Endothelial cell of umbilical vein (primary cell): ENCODE data around the gene SMAD2. TPM values are rescaled to one million over a fixed set of nuclear protein-coding genes. Genes with fewer than 3 reads are reported as not detected.
"Not testable (repeated sequence)": the region's sequence is repeated elsewhere in the genome, so short reads cannot be mapped to it uniquely, and the experiment has no call there.

Source experiments
- BruUV-seq: library from RNA; stranded (reverse); fragments of 400-500 nt; replicated peaks from 2 replicates; lab custom pipeline; 2021; lab: Mats Ljungman, UMichigan
- CTCF ChIA-PET: fragments of 300-600, 350-600 bp; sonication (Branson Sonifier 250); formaldehyde crosslinking; loops from one replicate; lab custom pipeline; 2021; ENCODE audit warnings: antibody characterized with exemption, inconsistent platforms; lab: Charles Lee
- POLR2A ChIA-PET: fragments of 300-600, 350-600 bp; sonication (Branson Sonifier 250); formaldehyde crosslinking; loops from one replicate; lab custom pipeline; 2021; ENCODE audit warnings: antibody characterized with exemption, inconsistent platforms; lab: Charles Lee
- DNase-seq: peaks from one replicate; pipeline ENCODE4 v3.0.0-alpha.2; 2011; ENCODE audit warnings: low read depth, low spot score
- FAIRE-seq: peaks from 2 replicates; lab custom pipeline; 2011; peaks lifted over from hg19 to GRCh38; lab: Jason Lieb, UNC
- H2AFZ ChIP-seq: 2 replicates; pipeline ENCODE4 v1.6.0; 2012; ENCODE audit warnings: low read depth, low read length, control low read depth, inconsistent platforms
- H3K27ac ChIP-seq: 2 replicates; pipeline ENCODE4 v1.5.1; 2011; ENCODE audit warnings: low read depth, mild to moderate bottlenecking, control low read depth, low read length, moderate library complexity; ENCODE audit not compliant: insufficient read depth
- H3K27me3 ChIP-seq, 2 experiments: 2 replicates each; pipeline versions ENCODE4 v1.6.0 to v1.6.1; 2011; ENCODE audit warnings: low read length in 2 of 2, mixed read lengths in 1 of 2; ENCODE audit not compliant: control insufficient read depth in 2 of 2, insufficient read depth in 2 of 2
- H3K36me3 ChIP-seq, 2 experiments: 2 replicates in 1 of 2; 3 replicates in 1 of 2; pipeline ENCODE4 v1.5.1; 2011; ENCODE audit warnings: low read length in 2 of 2, mild to moderate bottlenecking in 1 of 2, moderate library complexity in 1 of 2; ENCODE audit not compliant: control insufficient read depth in 2 of 2, insufficient read depth in 2 of 2; ENCODE audit errors: extremely low read depth in 1 of 2
- H3K4me1 ChIP-seq: 3 replicates; pipeline ENCODE4 v1.5.1; 2011; ENCODE audit warnings: mild to moderate bottlenecking, low read length; ENCODE audit not compliant: control insufficient read depth, insufficient read depth; ENCODE audit errors: extremely low read depth
- H3K4me2 ChIP-seq: 2 replicates; pipeline ENCODE4 v1.6.1; 2011; ENCODE audit warnings: low read length, control low read depth, mixed read lengths; ENCODE audit not compliant: insufficient read depth
- H3K4me3 ChIP-seq, 3 experiments: fragments of 200-600 bp in 1 of 3; sonication (generic), shearing (Covaris generic) in 1 of 3; replicated peaks in 1 of 3; 2 replicates each; pipeline ENCODE4 v1.5.1; 2011 to 2016; ENCODE audit warnings: control low read depth in 3 of 3, low read length in 3 of 3, mild to moderate bottlenecking in 2 of 3, inconsistent platforms in 1 of 3, low read depth in 1 of 3, moderate library complexity in 1 of 3; ENCODE audit not compliant: insufficient read depth in 1 of 3
- H3K79me2 ChIP-seq: 2 replicates; pipeline ENCODE4 v1.6.0; 2012; ENCODE audit warnings: low read length, inconsistent platforms; ENCODE audit not compliant: control insufficient read depth, insufficient read depth
- H3K9ac ChIP-seq: replicated peaks from 2 replicates; pipeline ENCODE3; 2011; ENCODE audit warnings: low read length, control low read depth; ENCODE audit not compliant: insufficient read depth; ENCODE audit errors: extremely low read depth
- H3K9me1 ChIP-seq: replicated peaks from 3 replicates; pipeline ENCODE4 v1.6.0; 2011; ENCODE audit warnings: mild to moderate bottlenecking, low read length; ENCODE audit not compliant: control insufficient read depth, insufficient read depth; ENCODE audit errors: extremely low read depth
- H3K9me3 ChIP-seq: replicated peaks from 2 replicates; pipeline ENCODE4 v1.5.1; 2012; ENCODE audit warnings: low read length, inconsistent platforms; ENCODE audit not compliant: control insufficient read depth, insufficient read depth
- H4K20me1 ChIP-seq: replicated peaks from 2 replicates; pipeline ENCODE3; 2011; ENCODE audit warnings: mild to moderate bottlenecking, low read length; ENCODE audit not compliant: control insufficient read depth, insufficient read depth; ENCODE audit errors: extremely low read depth
- EZH2 ChIP-seq: IDR thresholded peaks from 2 replicates; pipeline ENCODE4 v1.6.1; 2012; ENCODE audit warnings: borderline replicate concordance, low read depth, mild to moderate bottlenecking, moderate library complexity, low read length, inconsistent platforms; ENCODE audit not compliant: severe bottlenecking
- FOS ChIP-seq: IDR thresholded peaks from 2 replicates; pipeline ENCODE4 v1.6.1; 2011; ENCODE audit warnings: mild to moderate bottlenecking, low read length, moderate library complexity, borderline replicate concordance; ENCODE audit not compliant: insufficient read depth
- GATA2 ChIP-seq: IDR thresholded peaks from 2 replicates; pipeline ENCODE4 v1.7.0; 2011; ENCODE audit warnings: low read depth, mild to moderate bottlenecking, moderate library complexity, mixed read lengths, low read length; ENCODE audit not compliant: insufficient read length, insufficient read depth
- JUN ChIP-seq: IDR thresholded peaks from 2 replicates; pipeline ENCODE4 v1.6.1; 2011; ENCODE audit warnings: borderline replicate concordance, low read depth; ENCODE audit not compliant: insufficient read length, insufficient read depth
- MYC ChIP-seq: IDR thresholded peaks from one replicate; pipeline ENCODE4 v1.6.1; 2011; ENCODE audit warnings: mild to moderate bottlenecking, low read depth, low read length
- POLR2AphosphoS5 ChIP-seq: IDR thresholded peaks from 2 replicates; pipeline ENCODE4 v1.6.1; 2012; ENCODE audit warnings: low read depth, mild to moderate bottlenecking, control low read depth, low read length, moderate library complexity; ENCODE audit not compliant: insufficient read depth
- dilution Hi-C: fragments of 300-500 bp; cut with MboI; formaldehyde crosslinking; loops from one replicate; pipeline ENCODE4 v1.15.0; 2019; ENCODE audit warnings: low sequenced_read_pairs; ENCODE audit not compliant: extremely low pct_ligation_motif_present
- intact Hi-C: fragments of 100-400 bp; cut with micrococcal nuclease; formaldehyde crosslinking; loops from one replicate; pipeline ENCODE4 v1.10.0; 2022
- polyA plus RNA-seq, 4 experiments: library from polyadenylated mRNA; depleted of rRNA in 3 of 4; stranded (reverse) in 3 of 4; unstranded in 1 of 4; fragments of >200 nt; gene quantifications; 2 replicates each; pipeline versions ENCODE4 v1.2.1 to v1.2.3, GENCODE V29; 2011 to 2012; ENCODE audit warnings: missing spikeins in 1 of 4
- total RNA-seq: library from RNA; stranded (reverse); gene quantifications from 2 replicates; pipeline ENCODE4 v1.2.3, GENCODE V29; 2021
- TF ChIP-seq, protein P1 (sequence below), 2 donors: IDR thresholded peaks; 1 replicate in 1 of 2; 2 replicates in 1 of 2; pipeline ENCODE4 v1.5.1; 2011; ENCODE audit warnings: low read length in 2 of 2, mild to moderate bottlenecking in 2 of 2, moderate library complexity in 2 of 2, control low read depth in 1 of 2, inconsistent platforms in 1 of 2, low read depth in 1 of 2; ENCODE audit not compliant: insufficient read depth in 1 of 2; ENCODE audit errors: extremely low read depth in 1 of 2
- TF ChIP-seq, protein P2 (sequence below): IDR thresholded peaks from 2 replicates; pipeline ENCODE4 v1.6.1; 2011; ENCODE audit not compliant: insufficient read depth, insufficient read length

SMAD2 gene
- total and polyA plus RNA-seq, 2 donors (not counting 3 experiments of a cell fraction or from before 2014, with no cell fraction given) = 40.3 to 123 TPM

DNA sequence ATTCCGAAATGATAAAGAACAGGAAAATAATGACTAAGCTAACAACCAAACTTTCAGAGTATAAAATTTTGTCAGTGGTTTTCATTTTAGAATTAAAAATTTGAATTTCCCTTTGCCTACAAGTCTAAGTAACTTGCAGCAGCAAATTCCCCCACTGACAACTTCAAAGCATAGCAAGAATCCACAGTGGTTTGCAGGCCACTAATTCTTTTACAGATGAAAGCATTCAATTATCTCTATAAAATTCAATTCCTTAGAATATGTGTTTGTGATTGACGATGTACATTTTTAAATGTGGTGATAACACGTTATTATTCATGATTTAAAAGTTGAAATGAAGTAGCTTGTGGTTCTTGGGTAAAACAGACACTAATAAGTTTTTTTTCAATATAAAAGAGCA, 100.6 kb downstream of the SMAD2 start:
- H3K27ac ChIP-seq = no peak overlapping the region
- dilution Hi-C loops (no loop called here), intact Hi-C loops (no loop called here)
- no peak overlapping the region for H2AFZ ChIP-seq
- H3K9ac ChIP-seq = no peak overlapping the region
- H3K4me2 ChIP-seq = no peak overlapping the region
- TF ChIP-seq JUN (no peak), POLR2AphosphoS5 (no peak), MYC (no peak), FOS (no peak), GATA2 (no peak), EZH2 (no peak)
- TF ChIP-seq, protein P1, sequence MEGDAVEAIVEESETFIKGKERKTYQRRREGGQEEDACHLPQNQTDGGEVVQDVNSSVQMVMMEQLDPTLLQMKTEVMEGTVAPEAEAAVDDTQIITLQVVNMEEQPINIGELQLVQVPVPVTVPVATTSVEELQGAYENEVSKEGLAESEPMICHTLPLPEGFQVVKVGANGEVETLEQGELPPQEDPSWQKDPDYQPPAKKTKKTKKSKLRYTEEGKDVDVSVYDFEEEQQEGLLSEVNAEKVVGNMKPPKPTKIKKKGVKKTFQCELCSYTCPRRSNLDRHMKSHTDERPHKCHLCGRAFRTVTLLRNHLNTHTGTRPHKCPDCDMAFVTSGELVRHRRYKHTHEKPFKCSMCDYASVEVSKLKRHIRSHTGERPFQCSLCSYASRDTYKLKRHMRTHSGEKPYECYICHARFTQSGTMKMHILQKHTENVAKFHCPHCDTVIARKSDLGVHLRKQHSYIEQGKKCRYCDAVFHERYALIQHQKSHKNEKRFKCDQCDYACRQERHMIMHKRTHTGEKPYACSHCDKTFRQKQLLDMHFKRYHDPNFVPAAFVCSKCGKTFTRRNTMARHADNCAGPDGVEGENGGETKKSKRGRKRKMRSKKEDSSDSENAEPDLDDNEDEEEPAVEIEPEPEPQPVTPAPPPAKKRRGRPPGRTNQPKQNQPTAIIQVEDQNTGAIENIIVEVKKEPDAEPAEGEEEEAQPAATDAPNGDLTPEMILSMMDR (IDR thresholded peaks at IDR 0.05; ENCODE audit: extremely low read depth in 1 of 2, insufficient read depth in 1 of 2, low read depth in 1 of 2, low read length in 2 of 2) = no peak
- TF ChIP-seq, protein P2, sequence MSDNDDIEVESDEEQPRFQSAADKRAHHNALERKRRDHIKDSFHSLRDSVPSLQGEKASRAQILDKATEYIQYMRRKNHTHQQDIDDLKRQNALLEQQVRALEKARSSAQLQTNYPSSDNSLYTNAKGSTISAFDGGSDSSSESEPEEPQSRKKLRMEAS = no peak
- H3K36me3 ChIP-seq = peaks cover 2% of the 10 kb centered on the region in 2 experiments
- H3K79me2 ChIP-seq = no peaks in the 10 kb centered on the region
- no peaks in the 10 kb centered on the region for H3K9me1 ChIP-seq
- H3K4me3 ChIP-seq = no peak overlapping the region
- H4K20me1 ChIP-seq = no peaks in the 10 kb centered on the region
- BruUV-seq = no TSS peak
- H3K4me1 ChIP-seq = no peaks in the 10 kb centered on the region
- no peak for FAIRE-seq
- no peaks in the 10 kb centered on the region for H3K9me3 ChIP-seq
- no peak for DNase-seq
- CTCF ChIA-PET = no interaction called here
- no peaks in the 10 kb centered on the region for H3K27me3 ChIP-seq
- POLR2A ChIA-PET = no interaction called here

DNA sequence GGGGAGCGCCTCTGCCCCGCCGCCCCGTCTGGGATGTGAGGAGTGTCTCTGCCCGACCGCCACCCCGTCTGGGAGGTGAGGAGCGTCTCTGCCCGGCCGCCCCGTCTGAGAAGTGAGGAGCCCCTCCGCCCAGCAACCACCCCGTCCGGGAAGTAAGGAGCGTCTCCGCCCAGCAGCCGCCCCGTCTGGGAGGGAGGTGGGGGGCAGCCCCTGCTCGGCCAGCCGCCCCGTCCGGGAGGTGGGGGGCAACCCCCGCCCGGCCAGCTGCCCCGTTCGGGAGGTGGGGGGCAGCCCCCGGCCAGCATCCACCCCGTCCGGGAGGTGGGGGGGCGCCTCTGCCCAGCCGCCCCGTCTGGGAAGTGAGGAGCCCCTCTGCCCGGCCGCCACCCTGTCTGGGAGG, 102.4 kb downstream of the SMAD2 start:
- H2AFZ ChIP-seq, H3K4me1 ChIP-seq, H3K79me2 ChIP-seq, H3K9me1 ChIP-seq, FAIRE-seq, H4K20me1 ChIP-seq, H3K4me3 ChIP-seq, dilution Hi-C loops, H3K9me3 ChIP-seq, H3K4me2 ChIP-seq, CTCF ChIA-PET, intact Hi-C loops, H3K27me3 ChIP-seq, H3K9ac ChIP-seq, H3K36me3 ChIP-seq, DNase-seq, H3K27ac ChIP-seq, BruUV-seq, POLR2A ChIA-PET: not testable (repeated sequence)
